Esophagus mucosa (tissue), 1 donor: Measurements from ENCODE around the gene LRRC28. TPM values are rescaled to one million over a fixed set of nuclear protein-coding genes. Genes with fewer than 3 reads are reported as not detected.

Experiments used
- ATAC-seq: fragments of 200-7000 bp; cut with Tn5 transposase; one replicate; pipeline ENCODE4 v1.9.1; 2020
- total RNA-seq: library from RNA; stranded (reverse); gene quantifications from one replicate; pipeline ENCODE4 v1.2.4, GENCODE V29; 2023
- donor health status: DM: yes; HTN: yes; CAD: no.

Gene LRRC28
- total RNA-seq, 1 donor from 2014 or later = 21.3 TPM

DNA sequence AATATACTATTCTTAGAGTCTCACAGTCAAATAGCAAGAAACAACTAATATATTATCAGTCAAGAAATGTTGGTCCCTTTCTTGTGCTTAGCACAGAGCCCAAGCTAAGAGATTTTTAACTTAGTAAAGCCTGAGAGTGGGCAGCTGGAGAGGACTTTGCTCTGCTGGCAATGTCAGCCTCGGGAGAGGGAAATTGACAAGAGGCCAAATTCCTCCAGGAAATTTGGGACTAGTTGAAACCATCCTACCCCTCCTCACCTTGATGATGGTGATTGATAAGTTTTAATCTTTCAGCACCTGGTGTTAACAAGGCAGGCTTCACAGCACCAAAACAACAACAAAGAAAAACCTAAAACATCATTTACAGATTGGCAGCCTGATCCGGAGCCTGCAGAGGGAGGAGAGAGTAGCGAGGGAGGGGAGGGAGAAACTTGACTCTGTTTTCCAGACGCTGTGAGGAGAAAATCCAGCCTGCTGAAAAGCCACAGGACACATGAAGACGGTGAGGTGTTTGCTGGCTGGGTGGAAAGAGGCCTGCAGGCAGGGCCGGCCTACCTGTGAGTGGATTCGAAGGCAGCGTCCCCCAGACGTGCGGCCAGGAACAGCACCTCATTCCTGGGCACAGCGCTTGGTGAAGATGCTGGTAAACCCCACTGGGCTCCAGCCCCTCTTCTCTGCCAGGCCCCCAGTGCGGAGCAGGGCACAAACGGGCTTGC is 150.9 kb downstream of the LRRC28 start:
- ATAC-seq = no peak

DNA sequence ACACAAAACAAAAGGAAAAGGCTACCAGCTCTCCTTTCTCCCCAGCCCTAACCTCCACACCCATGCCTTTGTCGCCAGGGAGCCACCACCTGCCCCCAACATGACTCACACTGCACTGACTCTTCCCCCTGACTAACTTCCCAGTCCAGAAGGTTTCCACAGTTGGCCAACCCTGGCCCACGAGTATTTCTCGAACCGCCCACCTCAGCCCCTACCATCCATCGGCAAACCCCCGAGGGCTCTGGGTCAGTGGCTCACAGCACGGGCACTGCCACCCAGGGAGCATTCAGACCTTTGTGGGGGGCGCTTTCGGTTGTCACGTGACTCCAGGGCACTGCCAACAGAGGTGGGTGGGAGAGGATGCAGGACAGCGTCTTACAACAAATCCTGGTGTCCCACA is 152.3 kb downstream of the LRRC28 start:
- ATAC-seq = peak; percentile 38

DNA sequence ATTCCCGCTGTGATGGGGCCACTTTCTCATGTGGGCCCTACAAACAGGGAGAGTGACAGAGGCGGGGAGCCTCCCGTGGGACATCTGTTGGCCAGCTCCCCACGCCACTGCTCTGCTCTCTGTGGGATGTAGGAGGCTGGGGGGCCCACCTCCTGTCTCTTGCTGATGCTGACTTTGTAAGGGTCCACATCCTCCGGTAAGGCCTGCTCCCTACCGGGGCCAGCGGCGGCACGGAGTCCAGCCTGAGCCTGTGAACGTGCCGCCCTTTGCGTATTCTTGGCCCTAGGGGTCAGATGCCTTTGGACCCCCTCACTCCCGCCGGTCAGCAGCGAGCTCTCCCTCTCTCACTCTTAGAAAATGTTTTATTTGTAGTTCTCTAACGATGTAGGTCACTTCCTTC is 153.2 kb downstream of the LRRC28 start:
- ATAC-seq = no peak

DNA sequence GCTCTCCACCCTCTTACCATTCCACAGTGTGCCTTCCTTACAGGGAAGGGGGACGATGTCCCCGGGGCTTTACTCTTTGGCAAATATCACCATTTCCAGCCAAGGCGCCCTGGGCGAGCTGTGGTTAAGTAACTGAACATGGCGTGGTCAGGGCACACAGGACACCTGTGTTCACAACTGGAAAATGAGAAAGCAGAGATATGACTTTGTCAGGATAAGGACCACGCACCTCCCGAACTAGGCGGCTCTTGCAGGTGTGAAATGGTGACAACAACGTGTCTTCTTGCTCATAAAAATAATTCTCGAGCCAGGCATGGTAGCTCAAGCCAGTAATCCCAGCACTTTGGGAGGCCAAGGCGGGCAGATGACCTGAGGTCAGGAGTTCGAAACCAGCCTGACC is 154.8 kb downstream of the LRRC28 start:
- no peak for ATAC-seq

DNA sequence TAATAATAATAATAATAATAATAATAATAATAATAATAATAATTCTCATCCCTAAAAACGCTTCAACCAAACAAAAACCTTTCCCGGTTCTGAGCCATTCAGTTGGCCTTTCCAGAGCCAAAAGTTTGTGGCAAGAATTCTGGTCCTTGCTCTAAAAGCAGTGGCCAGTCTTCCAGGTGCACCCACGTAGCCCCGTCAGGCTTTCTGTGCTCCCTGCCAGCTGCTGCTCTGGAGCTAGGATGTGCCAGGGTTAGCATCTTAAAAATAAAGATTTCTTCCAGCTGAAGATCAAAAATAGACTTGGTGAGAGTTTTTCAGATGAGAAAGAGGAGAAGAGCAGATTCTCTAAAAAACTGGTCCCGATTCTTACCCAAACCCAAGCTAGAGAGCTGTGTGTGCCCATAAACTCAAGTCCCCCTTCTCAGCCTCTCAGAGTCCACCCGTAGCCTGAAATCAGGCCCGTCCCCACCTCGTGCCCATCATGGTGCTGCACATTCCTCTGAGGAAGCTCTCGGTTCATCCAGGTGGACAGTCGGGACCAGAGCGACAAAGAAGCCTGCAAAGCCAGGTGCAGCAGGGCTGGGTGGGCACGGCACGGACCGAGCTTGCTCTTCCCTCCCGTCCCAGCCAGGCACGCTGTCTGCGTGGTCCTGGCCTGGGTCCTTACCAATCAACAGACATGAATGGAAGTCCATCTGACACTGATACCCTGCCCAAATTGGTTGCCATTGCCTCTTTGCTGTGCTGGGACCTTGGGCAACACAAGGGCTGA is 155.6 kb downstream of the LRRC28 start:
- no peak for ATAC-seq

DNA sequence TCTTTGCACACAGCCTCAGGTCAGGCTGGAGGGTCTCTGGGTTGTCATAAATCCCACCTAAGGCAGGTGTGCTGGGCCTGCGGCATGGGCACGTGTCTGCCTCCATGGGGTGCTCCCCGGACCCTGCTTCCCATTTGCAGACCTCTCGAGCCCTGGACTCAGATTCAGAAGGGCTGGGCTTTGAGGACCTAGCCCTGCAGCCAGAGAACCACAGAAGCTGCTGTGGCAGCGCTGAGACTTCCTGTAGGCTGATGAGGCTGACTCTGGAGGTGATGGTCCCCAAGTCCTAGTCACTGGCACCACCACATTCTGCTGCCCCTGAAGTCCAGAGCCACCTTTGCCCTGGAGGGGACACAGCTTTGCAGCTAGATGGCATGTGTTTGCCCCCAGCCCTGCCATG is 156.4 kb downstream of the LRRC28 start:
- no peak for ATAC-seq

DNA sequence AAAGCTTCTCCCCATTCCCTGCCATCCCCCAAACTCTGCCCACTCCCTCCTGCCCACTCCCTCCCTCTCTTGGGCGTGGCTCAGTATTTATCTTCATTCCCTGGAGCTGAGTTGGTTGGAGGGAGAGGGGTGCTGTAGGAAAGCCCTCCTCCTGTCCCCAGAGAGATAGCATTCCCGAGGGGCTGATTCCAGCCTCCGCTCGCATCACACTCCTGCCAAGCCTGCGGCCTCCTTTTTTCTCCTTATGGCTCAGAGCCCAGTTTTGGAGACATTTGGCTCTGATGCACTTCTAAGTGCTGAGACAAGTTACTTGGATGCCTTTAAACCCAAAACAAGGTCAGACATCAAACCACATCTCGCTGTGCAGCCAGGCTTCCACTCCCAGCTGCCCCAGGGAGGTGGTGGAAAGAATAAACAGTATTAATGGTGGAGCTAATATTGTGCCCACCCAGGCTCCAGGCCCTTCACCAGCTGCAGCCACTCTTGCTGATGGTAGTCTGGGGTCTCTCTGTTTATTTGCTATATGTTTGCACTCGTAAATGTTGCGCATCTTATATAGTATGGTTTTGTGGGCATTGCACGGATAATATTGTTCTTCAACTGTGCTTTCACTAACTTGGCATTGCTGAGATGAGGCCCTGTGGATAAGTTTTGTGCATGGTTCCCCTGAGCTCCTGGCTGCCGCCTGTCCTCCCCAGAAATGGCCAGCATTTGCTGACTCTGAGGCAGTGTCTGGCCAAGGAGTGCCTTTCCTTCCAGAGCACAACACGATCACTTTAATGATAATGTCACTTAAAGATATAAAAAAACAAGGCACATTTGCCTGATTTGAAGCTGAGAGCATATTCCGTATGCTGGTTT is 157.2 kb downstream of the LRRC28 start:
- ATAC-seq = no peak

DNA sequence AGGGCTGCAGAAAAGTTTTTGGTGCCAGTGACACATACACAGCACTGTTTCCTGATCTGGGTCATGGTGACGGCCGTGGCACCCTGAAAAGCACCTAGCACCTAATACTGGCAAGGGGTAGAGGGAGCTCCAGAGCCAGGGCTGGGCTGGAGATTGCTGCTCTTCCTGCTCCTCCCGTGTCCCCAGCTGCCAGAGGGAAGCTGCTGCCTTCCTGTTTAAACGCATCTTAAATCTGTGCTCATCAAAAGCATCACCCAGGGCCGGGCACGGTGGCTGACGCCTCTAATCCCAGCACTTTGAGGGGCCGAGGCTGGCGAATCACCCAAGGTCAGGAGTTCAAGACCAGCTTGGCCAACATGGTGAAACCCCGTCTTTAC is 157.8 kb downstream of the LRRC28 start:
- peak; percentile 98 for ATAC-seq

DNA sequence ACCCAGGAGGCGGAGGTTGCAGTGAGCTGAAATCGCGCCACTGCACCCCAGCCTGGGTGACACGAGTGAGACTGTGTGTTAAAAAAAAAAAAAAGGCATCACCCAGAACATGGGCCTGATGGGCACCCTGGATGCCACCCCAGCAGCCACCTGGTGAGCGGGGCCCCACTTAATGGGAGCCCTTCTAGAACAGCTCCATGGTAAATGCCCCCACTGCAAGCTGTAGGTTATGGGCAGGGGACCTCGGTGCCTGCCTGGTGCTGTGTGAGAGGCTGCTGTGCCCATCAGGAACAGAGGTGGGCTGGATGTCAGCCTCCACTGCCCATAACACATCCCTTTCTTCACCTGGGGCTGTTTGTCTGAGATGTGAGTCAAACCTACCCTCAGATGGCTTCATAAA is 158.3 kb downstream of the LRRC28 start:
- ATAC-seq = no peak

DNA sequence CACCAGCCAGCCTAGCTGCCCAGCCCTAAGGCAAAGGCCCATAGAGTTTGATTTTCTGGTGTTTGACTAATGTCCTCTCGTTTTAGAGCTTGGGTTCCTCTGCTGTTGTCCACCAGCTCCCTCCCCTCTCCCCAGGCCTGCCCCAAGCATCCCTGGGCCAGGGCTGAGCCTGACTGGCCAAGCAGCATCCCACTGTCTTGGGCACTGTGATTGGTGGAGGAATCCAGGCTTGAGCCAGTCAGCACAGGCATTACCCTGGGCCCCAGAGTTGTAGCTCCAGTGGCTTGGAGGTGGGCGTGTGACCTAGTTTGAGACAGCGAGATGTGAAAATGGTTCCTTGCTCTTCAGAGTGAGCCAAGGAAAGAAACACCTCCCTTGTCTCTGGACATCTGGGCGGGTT is 159.2 kb downstream of the LRRC28 start:
- ATAC-seq = no peak

DNA sequence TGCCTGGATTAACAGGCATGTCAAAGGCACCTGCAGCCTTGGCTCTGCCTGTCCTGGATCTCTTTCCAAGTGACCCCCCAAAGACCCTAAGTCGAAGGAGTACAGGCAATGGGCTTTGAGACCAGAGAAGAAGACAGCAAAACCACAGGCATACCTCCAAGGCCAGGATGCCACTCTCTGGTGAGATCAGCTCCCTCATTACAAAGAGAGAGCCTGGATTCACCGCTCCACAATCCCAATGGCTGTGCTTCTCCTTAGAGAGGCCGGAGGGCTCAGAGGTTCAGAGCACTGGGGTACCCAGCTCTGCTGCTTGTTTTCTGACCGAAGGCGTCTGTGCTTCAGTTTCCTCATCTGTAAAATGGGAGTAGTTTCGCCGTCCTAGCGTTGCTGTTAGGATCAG is 160.0 kb downstream of the LRRC28 start:
- no peak for ATAC-seq

DNA sequence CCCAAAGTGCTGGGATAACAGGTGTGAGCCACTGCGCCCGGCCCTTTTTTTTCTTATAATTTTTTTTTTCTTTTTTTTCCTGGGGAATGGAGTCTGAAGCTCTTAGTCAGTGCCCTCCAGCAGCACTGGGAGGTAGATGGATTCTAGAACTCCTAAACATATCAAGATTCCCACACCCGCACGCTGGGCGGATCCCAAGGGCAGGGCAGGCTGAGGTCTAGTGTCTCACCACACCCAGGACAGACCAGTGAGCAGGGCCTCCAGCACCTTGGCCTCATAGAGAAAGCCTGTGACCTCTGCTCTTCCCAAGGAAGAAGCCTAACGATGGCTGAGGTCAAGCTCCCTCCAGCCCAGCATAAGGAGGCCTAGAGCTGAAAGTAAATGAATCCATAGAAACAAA is 160.8 kb downstream of the LRRC28 start:
- ATAC-seq = no peak

DNA sequence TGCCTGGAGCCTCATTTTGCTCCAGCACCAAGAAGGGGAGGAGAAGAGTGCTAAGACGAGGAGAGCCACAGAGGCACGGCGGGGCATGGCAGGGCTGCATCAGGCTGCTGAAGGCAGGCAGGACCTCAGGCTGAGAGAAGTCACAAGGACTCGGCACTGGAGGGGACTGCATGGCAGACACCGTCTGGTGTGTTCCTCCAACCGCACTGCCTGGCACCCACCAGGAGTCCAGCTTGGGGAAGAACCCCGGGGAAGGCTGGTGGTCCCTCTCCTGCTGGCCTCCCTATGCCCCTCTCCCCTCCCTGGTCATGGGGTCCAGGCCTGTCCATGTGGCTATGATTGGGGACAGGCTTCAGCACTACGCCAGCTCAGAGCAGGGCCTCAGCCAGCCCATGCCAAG is 161.3 kb downstream of the LRRC28 start:
- no peak for ATAC-seq

DNA sequence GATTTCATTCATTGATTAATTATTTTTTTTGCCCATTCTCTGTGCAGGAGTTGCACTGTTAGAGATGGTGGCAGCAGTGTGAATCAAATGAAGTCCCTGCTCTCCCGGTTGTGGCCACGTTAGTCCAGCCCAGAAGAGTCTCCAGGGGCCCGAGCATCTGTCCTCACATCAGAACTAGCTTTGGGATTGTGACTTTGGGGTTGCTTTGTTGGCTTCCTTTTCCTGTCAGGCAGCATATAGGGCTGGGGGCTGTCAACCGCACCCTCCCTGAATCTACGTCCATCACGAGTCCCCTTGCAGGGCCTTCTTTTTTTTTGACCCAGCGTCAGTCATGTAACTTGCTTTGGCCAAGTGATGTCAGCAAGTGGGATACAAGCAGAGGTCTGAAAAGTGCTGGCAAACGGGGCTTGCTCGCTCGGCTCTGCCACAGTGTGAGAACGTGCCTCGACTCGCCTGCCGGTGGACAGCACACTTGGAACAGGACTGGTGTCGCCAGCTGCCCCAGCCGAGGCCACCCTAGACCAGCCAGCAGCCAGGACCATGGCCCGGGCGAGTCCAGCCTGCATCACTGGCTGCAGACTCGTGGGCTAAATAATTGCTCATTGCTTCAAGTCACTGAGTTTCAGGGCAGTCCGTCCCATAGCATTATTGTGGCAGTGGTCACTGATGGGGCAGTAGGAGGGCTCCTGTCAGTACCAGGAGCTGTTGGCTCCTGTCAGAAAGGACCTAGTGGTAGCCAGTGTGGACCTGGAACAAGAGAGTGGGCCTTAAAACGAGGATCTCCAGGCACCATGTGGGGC is 162.9 kb downstream of the LRRC28 start:
- ATAC-seq = peak; percentile 9

DNA sequence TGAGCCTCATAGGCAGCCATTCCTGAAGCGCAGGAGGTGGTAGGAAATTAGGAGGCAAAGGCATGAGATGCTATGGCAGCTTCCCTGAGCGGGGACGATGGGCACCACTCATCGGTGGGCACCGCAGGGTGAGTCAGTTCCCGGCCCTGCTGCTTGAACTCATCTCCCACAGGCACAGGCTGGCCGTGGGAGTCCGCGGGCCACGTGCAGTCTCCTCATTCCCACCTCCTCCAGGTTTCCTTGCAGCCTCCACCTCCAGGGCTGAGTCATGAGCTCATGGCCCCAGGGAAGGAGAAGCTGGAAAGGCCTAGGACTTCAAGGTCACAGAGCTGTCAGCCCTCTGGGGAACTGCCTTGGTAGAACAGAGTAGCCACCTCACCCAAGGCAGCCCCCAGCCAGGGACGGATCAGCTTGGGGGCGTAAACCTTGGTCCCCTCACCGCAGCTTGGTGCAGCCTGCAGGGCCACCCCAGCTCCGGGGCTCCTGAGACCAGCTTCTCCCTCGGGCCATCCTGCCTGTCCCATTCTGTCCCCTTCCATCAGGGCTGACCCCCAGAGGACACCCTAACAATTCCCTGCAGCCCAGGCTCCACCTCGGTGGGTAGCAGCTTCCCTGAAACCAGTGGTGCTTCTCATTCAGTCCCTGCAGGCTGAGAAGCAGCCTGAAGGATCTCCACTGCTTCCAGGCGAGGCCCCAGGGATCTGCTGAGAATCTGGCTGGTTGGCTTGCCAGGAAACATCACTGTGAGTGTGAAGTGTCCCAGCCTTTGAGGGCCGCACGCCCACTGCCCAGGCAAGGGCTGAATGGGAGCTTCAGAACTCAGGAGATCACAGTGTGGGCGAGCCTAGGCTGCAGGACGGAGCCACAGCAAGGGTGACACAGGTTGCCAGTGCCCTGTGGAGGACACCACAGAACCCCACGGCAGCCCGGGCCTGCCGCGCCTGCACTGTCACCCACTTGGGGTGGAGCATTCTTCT is 163.8 kb downstream of the LRRC28 start:
- peak; percentile 61 for ATAC-seq

DNA sequence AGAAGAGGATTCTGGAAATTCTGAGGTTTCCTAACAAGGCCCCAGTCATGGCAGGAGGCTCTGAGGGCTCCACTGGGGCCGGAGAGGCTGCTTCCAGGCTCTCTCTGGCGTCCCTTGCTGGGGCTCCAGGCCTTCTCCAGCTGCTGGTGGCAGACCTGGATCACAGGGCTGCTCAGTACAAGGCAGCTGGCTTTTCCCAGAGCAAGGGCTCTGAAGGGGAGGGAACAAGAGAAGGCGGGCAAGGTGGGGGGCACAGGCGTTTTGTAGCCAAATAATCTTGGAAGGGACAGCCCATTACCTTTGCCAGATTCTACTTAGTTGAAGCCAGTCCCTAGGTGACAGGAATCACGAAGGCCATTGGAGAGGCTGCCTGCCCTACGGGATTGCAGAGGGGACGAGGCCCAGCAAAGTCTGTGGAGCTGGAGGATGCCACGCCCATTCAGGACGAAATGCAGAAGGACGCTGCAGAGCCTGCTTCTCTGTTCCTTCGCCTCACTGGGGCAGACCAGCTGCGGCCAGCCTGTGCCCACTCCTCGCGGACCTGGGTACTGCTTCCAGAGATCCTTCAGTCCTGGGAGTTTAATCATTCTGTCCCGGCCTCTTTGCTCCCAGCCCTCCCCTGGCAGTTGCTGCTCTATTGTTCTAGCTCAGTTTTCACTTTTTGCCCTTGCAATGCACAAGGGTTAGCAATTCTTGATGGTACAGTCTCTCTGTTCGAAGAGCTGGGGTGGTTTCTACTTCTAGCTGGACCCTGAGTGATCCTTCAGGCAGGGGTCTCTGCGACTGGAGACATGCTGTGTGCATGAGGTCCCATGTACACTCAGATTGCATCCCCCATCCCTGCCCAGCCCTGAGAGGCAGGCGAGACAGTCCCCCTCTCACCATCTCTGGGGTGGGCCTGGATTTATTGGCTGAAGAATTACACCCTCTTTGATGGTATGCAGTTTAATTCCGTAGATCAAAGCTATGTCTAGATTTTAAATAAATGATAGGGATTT is 165.2 kb downstream of the LRRC28 start:
- ATAC-seq = peak; percentile 17

DNA sequence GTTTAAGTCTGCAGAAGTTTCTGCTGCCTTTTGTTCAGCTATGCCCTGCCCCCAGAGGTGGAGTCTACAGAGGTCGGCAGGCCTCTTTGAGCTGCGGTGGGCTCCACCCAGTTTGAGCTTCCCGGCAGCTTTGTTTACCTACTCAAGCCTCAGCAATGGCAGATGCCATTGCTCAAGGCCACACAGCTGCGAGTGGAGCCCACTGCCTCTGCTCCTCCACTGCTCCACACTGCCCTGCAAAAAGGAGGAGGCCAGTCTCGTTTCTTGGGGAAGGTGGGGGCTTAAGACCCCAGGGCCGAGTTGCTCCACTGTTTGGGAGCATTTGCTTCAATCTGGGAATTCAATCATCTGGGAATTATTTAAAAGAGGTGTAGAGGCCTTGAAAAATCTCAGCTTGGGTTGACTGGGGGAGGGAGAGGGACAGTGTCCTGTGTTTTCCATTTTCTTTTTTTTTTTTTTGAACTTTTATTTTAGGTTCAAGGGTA is 169.9 kb downstream of the LRRC28 start:
- ATAC-seq = peak; percentile 22

DNA sequence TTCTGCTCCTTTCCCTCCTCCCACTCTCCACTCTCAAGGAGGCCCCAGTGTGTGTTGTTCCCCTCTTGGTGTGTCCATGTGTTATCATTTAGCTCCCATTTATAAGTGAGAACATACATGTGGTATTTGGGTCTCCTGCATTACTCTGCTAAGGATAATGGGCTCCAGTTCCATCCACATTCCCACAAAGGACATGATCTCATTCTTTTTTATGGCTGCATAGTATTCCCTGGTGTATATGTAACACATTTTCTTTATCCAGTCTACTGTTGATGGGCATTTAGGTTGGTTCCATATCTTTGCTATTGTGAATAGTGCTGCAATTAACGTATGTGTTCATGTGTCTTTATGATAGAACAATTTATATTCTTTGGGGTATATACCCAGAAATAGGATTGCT is 170.5 kb downstream of the LRRC28 start:
- ATAC-seq = no peak

DNA sequence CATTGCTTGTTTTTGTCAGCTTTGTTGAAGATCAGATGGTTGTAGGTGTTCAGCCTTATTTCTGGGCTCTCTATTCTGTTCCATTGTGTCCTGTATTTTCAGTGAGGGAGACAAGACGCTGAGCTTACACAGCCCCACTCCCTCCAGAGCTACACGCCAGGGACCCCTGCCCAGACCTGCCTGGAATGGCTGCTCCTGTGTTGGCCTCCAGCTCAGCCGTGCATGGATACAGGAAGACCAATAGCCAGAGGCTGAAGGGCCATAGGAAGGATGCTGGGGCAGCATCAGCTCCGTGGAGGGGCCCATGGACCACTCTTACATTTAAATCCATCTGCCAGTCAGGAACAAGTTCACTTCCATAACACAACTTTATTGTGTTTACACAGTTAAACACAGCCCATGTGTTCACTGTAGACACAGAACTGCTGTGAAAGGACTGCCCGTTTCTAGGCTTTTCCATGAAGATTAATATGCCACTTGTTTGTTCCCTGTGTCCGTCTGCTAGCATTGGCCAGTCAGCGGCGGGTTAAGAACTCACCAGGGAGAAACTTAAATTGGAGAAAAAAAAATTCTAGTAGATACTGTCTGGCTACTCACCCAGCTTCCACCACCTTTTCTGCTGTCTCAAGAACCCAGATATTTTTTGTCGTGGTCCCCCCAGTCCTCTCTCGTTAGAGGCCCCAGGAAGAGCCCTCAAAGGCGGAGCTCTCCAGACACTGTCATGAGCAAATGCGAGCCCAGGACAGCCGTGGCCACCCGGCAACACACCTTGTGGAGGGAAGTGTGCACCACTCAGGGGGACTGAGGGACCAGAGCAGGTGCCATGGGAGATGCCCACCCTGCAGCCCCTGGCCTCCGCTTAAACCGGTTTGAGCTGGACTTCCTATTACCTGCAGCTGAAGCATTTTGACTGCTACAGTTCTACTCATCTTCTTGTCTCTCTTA is 172.2 kb downstream of the LRRC28 start:
- no peak for ATAC-seq
